Effector CD4-positive, alpha-beta T cell (primary cell): ENCODE results near the gene TMEM255B.
"Not testable (repeated sequence)": the region's sequence is repeated elsewhere in the genome, so short reads cannot be mapped to it uniquely, and the experiment has no call there.

Experiments used
- DNase-seq: peaks from one replicate; pipeline ENCODE4 v3.0.0-alpha.2; 2020

TMEM255B gene

GRCh38 chr13:113789167-113789566, 30.1 kb downstream of the TMEM255B start:
- DNase-seq, result no peak

DNA sequence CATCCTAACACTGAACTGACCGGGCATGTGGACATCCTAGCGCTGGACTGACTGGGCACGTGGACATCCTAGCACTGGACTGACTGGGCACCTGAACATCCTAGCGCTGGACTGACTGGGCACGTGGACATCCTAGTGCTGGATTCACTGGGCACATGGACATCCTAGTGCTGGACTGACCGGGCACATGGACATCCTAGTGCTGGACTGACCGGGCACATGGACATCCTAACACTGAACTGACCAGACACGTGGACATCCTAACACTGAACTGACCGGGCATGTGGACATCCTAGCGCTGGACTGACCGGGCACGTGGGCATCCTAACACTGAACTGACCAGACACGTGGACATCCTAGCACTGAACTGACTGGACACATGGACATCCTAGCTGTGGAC, 30.9 kb downstream of the TMEM255B start:
- DNase-seq, result not testable (repeated sequence)

- no peak for DNase-seq
Observed at GRCh38 chr13:113791226-113791625, 32.2 kb downstream of the TMEM255B start.

DNA sequence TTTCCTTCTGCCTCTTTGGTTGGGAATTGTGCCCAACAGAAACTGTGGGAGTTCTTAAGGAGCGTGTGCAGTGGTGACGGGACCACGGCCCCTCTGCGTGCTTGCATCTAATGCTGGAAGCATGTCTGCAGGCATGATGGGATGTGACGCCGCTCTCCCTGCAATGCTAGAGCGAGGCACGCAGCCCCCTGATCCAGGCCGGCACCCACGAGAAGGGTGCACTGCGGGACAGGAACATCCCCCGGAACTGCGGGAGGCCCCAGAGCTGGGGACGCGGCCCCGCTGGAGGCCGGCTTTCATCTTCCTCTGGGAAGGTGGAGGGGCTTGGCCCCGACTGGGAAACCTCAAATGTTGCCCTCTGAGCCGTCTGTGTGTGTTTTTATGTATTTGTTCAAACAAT, 32.7 kb downstream of the TMEM255B start:
- no peak for DNase-seq

DNA sequence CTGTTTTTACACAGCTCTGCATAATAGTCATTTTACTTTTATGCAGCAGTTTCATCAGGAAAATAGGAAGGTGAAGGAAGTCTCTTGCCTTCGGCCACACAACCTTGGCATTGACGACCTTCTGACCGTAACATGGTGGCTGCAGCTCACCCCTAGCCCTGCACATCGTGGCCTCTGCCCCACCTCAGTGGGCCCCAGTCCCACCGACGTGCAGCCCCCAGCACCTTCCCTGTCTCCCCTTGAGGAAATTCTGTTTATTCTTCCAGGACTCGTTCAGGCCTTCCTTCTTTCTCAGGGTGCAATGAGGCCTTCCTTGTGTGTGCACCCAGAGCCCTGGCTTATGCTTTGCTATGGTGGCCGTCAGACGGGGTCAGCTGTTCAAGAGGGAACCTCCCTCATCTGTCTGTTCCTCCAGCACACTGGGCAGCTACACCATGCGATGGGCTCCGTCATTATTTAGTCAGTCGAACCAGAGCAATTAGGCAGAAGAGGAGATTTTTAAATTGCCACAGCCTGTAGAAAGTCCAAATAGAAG, 33.3 kb downstream of the TMEM255B start:
- no peak for DNase-seq

- DNase-seq, result no peak
Observed at GRCh38 chr13:113792886-113793717, 34.1 kb downstream of the TMEM255B start.

- DNase-seq, result no peak
Observed at GRCh38 chr13:113793718-113794085, 34.7 kb downstream of the TMEM255B start.

- no peak for DNase-seq
Observed at GRCh38 chr13:113794086-113794485, 35.1 kb downstream of the TMEM255B start.

DNA sequence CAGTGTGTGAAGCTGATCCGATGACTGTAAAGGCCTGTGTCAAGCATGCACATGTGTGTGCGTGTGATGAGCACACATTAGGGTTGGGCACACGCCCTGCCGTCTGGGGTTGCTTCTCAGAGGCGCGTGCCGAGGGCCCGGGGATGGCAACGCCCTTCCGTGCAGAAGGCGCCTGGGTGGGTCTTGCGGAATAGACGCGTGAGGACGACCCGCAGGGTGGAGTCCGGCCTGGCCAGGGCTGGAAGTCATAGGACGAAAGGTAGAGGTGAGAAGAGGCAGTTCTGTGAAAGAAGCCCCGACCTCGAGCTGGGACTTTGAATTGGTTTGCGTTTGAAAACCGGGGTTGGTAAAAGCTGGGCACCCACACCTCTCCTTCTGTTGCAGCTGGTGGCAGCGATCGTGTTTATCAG, 35.7 kb downstream of the TMEM255B start:
- DNase-seq, result no peak

- not testable (repeated sequence) for DNase-seq
Observed at GRCh38 chr13:113795362-113795761, 36.3 kb downstream of the TMEM255B start.

DNA sequence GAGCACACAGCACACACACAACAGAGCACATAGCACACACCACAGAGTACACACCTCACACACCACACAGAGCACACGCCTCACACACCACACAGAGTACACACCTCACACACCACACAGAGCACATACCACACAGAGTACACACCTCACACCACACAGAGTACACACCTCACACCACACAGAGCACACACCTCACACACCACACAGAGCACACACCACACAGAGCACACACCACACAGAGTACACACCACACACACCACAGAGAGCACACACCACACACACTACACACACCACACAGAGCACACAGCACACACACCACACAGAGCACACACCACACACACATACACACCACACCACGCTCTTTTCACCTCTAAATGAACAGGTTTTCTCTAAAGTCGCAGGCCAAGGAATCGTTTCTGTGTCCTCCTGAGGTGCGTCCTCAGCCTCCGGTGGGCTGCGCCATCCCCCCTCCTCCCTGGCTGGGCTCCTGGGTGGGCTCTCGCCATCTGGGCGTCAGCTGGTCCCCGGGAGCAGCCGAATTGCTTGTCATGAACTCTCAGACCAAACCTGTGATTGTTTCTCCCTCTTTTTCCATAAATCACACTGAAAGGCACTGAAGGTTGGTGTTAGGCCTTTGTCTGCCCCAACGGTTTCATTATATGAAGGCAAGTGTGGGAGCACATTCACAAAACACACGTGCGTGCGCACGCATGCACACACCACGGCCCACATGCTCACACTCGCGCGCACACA, 37.4 kb downstream of the TMEM255B start:
- no peak for DNase-seq

GRCh38 chr13:113796964-113797676, 38.1 kb downstream of the TMEM255B start:
- no peak for DNase-seq

- no peak for DNase-seq
Observed at GRCh38 chr13:113798200-113798811, 39.3 kb downstream of the TMEM255B start.

DNA sequence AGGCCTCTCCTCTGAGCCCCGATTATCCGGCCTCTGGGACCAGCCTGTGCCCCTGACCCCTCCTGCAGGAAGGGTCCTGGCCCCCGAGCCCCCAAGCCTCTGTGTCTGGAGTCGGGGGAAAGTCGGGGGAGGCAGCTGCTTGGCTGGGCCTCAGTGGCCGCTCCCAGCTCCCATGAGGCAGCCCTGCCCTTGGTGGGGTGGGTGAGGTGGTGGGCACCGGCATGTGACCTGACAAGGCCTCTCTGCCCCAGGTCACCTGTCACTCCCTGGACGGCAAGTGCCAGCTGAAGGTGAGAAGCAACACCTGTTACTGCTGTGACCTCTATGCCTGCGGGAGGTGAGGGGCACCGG, 41.5 kb downstream of the TMEM255B start:
- DNase-seq, result no peak

DNA sequence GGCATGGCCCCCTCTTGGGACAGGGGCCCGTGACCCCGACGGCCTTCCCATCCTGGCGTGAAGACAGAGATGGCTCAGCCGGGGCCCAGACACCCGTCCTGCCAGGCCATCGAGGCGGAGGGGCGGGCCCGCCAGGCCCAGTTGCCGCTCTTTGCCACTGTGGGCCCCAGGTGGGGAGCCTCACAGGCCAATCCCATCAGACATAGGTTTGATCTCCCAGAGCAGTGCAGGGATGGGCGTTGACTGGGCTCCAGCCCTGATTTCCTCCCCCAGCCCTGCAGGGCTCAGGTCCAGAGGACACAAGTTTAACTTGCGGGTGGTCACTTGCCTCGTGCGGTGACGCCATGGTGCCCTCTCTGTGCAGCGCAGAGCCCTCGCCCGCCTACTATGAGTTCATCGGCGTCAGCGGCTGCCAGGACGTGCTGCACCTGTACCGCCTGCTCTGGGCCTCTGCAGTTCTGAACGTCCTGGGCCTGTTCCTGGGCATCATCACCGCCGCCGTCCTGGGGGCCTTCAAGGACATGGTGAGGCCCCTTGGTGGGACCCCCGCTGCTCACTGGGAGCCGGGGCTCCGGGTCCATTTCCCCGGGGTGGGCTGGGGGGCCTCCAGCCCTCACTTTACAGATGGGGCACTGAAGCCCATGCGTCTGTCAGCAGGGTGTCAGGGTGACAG, 42.4 kb downstream of the TMEM255B start:
- no peak for DNase-seq

DNA sequence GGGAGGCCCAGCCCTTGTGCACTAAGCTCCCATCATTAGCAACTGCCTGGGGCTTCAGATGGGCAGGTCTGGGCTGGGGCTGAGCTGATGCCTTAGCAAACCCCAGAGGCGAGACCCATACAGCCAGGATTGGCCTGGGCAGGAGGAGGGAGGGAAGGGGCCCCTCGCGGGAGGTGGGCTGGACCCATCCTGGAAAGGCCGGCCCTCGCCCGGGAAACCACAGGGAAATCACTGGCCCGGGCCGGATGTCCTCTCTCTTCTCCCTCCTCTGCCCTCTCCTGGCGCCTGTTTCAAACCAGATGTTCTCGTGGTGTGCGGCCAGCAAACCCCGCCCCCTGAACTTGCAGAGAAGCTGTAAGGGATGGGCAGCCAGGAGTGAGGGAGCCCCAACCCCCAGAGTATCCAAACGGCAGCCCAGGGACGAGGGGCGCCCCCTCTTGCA, 43.1 kb downstream of the TMEM255B start:
- no peak for DNase-seq

GRCh38 chr13:113802761-113803160, 43.7 kb downstream of the TMEM255B start:
- DNase-seq, result no peak

- no peak for DNase-seq
Observed at GRCh38 chr13:113803409-113804016, 44.5 kb downstream of the TMEM255B start.

DNA sequence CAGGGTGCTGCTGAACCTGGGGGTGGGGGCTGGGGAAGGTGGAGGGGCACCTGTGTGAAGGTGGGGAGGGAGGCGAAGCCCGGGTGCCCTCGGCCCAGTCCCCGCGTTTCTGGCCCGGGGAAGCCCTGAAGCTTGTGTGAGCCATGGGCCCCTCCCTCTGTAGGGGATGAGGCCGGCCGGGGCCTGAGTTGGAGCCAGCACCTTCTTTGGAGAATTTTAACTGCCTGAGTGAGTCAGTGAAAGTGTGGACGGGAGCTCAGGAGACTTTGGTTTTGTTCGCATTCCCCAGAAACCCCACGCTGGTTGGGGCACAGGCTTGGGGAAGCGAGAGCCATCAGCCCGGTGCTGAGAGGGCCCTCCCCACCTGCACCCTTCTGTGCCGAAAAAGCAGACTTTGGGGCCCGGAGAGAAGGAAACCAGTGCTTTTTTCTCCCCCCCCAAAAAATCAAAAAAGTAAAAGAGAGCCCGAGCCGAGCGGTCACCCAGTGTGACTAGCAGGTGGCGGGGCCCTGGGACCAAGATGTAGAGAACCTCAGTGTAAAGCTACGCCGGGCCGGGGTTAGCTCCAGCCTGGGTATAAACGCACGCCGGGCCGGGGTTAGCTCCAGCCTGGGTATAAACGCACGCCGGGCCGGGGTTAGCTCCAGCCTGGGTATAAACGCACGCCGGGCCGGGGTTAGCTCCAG, 45.1 kb downstream of the TMEM255B start:
- no peak for DNase-seq

GRCh38 chr13:113804703-113805430, 45.8 kb downstream of the TMEM255B start:
- no peak for DNase-seq
